Fibroblast of pulmonary artery (primary cell): ENCODE measurements around the gene PLXNA4.

Experiments
- DNase-seq: peaks from one replicate; pipeline ENCODE4 v3.0.0-alpha.2; 2010; ENCODE audit warnings: low read depth
- H3K4me3 ChIP-seq: replicated peaks from 2 replicates; pipeline ENCODE4 v1.5.1; 2011; ENCODE audit warnings: low read depth, mild to moderate bottlenecking, control low read depth, low read length, moderate library complexity
- CTCF ChIP-seq: IDR thresholded peaks from 2 replicates; pipeline ENCODE4 v1.5.1; 2011; ENCODE audit warnings: mild to moderate bottlenecking, control low read depth, low read length, inconsistent platforms; ENCODE audit errors: missing control alignments

Gene PLXNA4

DNA sequence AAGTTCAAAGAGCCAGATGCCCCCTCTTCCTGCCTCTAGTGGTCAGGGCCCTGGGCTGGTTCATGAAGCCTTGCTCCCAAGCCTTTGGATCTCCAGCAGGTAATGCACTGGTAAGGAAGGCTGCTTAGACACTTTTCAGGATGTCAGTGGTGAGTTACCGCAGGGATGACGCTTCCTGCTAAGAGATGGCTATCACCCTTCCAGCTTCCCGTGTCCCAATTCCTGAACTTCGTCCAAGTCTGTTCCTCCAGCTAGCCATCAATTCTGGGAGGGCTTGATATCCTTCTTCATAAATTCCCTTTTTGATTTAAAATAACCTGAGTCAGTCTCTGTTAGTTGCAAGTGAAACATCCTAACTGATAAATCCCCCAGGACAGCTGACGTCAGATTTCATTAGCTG, 221.2 kb downstream of the PLXNA4 start:
- TF ChIP-seq CTCF, result no peak
- DNase-seq, result no peak
- no peak overlapping the region for H3K4me3 ChIP-seq

GRCh38 chr7:132354527-132354926, 221.7 kb downstream of the PLXNA4 start:
- no peak for DNase-seq
- no peak for TF ChIP-seq CTCF
- no peak overlapping the region for H3K4me3 ChIP-seq

DNA sequence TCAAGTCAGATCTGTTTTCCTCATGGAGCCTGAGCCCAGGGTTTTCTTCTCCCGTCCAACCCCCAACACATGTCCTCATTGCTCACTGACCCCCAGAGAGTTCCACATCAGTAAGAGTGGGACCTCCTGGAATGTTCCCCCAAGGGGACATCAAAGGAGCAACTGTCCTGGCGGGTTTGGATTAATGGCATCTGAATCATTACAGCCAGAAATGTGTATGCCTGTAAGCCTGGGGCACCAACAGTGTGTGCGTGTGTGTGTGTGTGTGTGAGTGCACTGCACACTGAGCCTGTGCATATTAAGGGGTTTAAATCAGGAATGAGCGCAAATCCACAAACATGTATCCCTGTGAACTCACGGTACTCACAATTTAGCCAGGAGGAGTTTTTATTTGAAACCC, 222.3 kb downstream of the PLXNA4 start:
- H3K4me3 ChIP-seq, result no peak overlapping the region

DNA sequence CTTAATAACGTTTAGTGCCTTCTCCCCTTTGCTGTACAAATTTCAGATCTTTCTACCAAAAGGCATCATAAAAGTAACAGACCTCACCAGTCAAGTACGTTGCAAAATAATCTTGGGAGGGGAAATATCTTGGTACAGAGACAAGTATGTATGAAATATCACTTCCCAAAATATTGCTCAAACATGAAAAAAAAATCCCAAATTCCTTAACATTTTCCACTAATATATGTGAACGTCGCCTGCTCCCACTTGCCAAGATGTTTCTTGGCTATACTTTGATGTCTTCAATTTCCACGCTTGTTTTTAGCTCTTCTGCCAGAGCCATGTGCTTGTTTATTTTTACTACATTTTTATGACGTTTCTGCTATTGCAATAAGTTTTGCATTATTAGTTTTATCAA, 223.5 kb downstream of the PLXNA4 start:
- no peak overlapping the region for H3K4me3 ChIP-seq
- TF ChIP-seq CTCF, result no peak
- peak; percentile 75 for DNase-seq

More for the DNA sequence above, 222.3 kb downstream of the PLXNA4 start:
- no peak for TF ChIP-seq CTCF
- DNase-seq, result no peak

- no peak overlapping the region for H3K4me3 ChIP-seq
- no peak for TF ChIP-seq CTCF
- DNase-seq, result peak; percentile 18
These were observed 224.2 kb downstream of the PLXNA4 start for GRCh38 chr7:132351954-132352499.

DNA sequence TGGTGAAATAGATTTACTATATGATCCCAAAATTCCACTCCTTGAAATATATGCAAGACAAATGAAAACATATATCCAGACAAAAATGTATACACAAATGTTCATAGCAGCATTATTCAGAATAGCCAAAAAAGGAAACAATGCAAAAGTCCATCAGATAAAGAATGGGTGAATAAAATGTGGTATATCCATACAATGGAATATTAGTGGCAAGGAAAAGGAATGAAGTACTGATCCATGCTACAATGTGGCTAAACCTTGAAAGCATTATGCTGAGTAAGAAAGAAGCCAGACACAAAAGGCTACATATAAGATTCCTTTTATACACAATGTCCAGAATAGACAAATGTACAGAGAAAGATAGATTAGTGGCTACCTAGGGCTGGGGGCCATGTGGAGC, 225.5 kb downstream of the PLXNA4 start:
- DNase-seq, result no peak
- no peak overlapping the region for H3K4me3 ChIP-seq
- no peak for TF ChIP-seq CTCF

DNA sequence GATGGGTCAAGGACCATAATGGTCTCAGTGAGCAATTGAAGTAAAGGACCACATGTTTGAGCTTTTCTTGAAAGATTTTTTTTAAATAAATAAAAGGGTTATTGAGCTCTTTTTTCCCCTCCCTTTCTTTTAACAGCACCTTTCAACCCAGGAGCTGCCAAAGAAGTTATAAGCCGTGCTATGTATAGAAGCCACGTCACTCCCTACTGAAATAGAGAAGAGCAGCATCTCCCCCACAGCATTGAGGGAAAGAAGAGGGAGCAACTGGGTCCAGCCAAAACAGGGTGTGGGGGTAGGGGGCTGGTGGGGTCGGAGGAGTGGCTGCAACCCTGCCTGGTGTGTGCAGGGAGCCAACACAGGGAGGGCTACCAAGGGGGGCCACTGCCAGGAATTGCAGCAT, 227.2 kb downstream of the PLXNA4 start:
- H3K4me3 ChIP-seq, result no peak overlapping the region
- TF ChIP-seq CTCF, result no peak
- no peak for DNase-seq
